SK-N-SH treated with all-trans-retinoic acid at 6 μM for 48 hours (cell line): ENCODE data around the gene BUD13.

ENCODE experiments used
- POU6F1 ChIP-seq: fragments of 250-450 bp; sonication (Bioruptor Pico); IDR thresholded peaks from 2 replicates; pipeline ENCODE4 v1.8.0; 2021; ENCODE audit warnings: low read depth, mild to moderate bottlenecking, moderate library complexity, borderline replicate concordance
- PPARA ChIP-seq: fragments of 250-450 bp; sonication (Bioruptor Pico); IDR thresholded peaks from 2 replicates; pipeline ENCODE4 v1.5.0; 2020; ENCODE audit warnings: mild to moderate bottlenecking, borderline replicate concordance

- no peak for TF ChIP-seq PPARA
- TF ChIP-seq POU6F1 (CRISPR knock-in tag): no peak
Observed at GRCh38 chr11:116777056-116777455, 4.3 kb upstream of the BUD13 start.
